Glutamatergic neuron (in vitro differentiated cells): ENCODE measurements around the gene FCRL1. TPM values are rescaled to one million over a fixed set of nuclear protein-coding genes. Genes with fewer than 3 reads are reported as not detected.

Experiments used
- DNase-seq: peaks from one replicate; pipeline ENCODE4 v3.0.0; 2022
- H3K27ac Mint-ChIP-seq: one replicate; pipeline ENCODE4 v1.8.0; 2020; ENCODE audit warnings: mild to moderate bottlenecking, mixed read lengths, inconsistent platforms; ENCODE audit not compliant: unreplicated experiment
- H3K27me3 Mint-ChIP-seq: one replicate; pipeline ENCODE4 v1.8.0; 2020; ENCODE audit warnings: mild to moderate bottlenecking, moderate library complexity, mixed read lengths, inconsistent platforms; ENCODE audit not compliant: unreplicated experiment
- H3K36me3 Mint-ChIP-seq: one replicate; pipeline ENCODE4 v1.8.0; 2020; ENCODE audit warnings: mild to moderate bottlenecking, mixed read lengths, inconsistent platforms; ENCODE audit not compliant: unreplicated experiment
- H3K4me1 Mint-ChIP-seq: one replicate; pipeline ENCODE4 v1.8.0; 2020; ENCODE audit warnings: mild to moderate bottlenecking, low read depth, mixed read lengths, inconsistent platforms; ENCODE audit not compliant: unreplicated experiment
- H3K4me3 Mint-ChIP-seq: one replicate; pipeline ENCODE4 v1.8.0; 2020; ENCODE audit warnings: mild to moderate bottlenecking, mixed read lengths, inconsistent platforms; ENCODE audit not compliant: unreplicated experiment
- H3K9me3 Mint-ChIP-seq: one replicate; pipeline ENCODE4 v1.8.0; 2020; ENCODE audit warnings: mild to moderate bottlenecking, moderate library complexity, mixed read lengths, inconsistent platforms; ENCODE audit not compliant: unreplicated experiment
- total RNA-seq: library from RNA; stranded (reverse); fragmentation: NEBNext Ultra II Directional; extraction: Animal tissue kit (Norgen Biotek cat#: 25700); gene quantifications from one replicate; pipeline ENCODE4 v1.2.1, GENCODE V29; 2021; ENCODE audit not compliant: unreplicated experiment
- TF ChIP-seq, protein P1 (sequence below): fragments of 200-600 bp; sonication (generic); IDR thresholded peaks from one replicate; pipeline ENCODE4 v1.5.0; 2021; ENCODE audit not compliant: partially characterized antibody, unreplicated experiment

Gene FCRL1
- total RNA-seq, 1 donor from 2014 or later, result not detected

DNA sequence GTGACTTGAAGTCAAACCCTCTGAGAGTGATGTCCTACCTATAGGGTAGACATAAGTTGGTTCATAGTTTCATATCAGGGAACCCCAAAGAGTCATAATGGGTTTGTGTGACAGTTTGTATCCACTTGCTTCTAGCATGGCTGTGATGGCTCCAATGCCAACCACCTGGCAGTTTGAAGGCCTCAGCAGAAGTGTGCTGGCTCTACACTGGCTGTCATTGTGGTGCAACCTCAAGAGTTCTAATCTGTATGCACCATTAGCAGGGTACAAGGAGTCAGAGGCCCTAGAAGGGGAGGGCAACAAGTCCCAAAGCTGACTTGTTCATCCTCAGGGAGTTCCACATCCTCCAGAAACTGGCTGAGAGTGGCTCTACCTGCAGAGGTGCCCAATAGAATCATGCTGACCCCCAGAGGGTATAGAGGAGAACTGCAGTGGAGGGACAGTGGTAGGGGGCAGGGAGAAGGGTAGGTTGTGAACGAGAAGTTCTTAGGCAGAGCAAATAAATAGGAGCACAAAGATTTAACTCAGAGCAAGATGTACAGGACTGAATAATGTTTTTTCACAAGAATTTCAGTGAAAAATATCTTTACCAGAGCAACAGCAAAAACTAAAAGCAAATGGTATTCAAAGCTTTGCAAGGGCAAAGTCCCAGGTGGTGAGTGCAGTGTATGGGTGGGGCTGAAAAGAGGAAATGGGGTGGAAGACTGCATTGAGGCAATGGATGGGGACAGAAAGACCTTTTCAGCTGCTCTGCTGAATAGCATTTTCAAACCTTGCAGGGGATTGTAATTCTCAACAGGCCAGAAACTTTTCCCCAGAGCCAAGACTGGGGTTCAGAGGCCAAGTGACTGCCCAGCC, 46.2 kb downstream of the FCRL1 start:
- Mint-ChIP-seq H3K27ac (no peak overlapping the region), H3K4me3 (no peak overlapping the region)
- DNase-seq, result no peak

DNA sequence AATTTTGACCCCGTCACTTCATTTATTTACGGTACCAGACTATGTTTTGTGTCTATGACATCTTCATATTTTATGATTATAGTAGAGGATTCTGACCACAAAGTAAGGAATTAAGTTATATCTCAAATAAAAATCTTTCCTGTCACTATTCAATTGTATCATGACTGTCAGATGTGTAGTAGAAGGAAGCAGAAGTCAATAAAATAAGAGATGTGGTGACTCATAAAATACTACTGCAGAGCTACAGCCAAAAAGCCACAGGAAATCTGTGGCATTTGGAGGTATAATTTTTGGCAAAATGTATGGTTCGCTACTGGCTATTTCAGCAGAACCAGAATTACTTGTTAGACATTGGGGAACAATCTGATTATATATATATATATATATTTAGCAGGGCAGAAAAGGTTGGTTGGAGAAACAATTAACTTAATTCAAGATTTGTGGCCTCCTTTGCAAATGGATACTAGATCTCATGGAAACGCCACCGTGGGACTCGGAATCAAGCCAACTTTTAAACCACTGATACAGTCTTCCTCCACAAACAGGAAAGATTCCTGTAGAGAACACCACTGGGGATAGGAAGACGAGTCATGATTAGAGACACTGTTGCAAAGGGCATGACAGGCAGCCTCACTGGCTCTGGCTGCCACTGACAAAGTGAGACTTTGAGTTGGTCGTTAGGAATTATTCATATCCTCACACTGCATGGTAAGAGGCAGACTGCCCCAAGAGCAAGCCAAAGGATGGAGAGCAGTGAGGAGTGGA, 48.1 kb downstream of the FCRL1 start:
- Mint-ChIP-seq H3K4me1 (no peaks in the 10 kb centered on the region), H3K27me3 (no peaks in the 10 kb centered on the region), H3K9me3 (no peaks in the 10 kb centered on the region), H3K27ac (no peak overlapping the region), H3K36me3 (no peaks in the 10 kb centered on the region), H3K4me3 (no peak overlapping the region)
- DNase-seq, result no peak
- TF ChIP-seq, protein P1, sequence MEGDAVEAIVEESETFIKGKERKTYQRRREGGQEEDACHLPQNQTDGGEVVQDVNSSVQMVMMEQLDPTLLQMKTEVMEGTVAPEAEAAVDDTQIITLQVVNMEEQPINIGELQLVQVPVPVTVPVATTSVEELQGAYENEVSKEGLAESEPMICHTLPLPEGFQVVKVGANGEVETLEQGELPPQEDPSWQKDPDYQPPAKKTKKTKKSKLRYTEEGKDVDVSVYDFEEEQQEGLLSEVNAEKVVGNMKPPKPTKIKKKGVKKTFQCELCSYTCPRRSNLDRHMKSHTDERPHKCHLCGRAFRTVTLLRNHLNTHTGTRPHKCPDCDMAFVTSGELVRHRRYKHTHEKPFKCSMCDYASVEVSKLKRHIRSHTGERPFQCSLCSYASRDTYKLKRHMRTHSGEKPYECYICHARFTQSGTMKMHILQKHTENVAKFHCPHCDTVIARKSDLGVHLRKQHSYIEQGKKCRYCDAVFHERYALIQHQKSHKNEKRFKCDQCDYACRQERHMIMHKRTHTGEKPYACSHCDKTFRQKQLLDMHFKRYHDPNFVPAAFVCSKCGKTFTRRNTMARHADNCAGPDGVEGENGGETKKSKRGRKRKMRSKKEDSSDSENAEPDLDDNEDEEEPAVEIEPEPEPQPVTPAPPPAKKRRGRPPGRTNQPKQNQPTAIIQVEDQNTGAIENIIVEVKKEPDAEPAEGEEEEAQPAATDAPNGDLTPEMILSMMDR, result no peak

More for the DNA sequence above, 46.2 kb downstream of the FCRL1 start:
- H3K27me3 Mint-ChIP-seq, result no peaks in the 10 kb centered on the region
- no peaks in the 10 kb centered on the region for H3K36me3 Mint-ChIP-seq
- TF ChIP-seq, protein P1, result no peak
- no peaks in the 10 kb centered on the region for H3K9me3 Mint-ChIP-seq
- H3K4me1 Mint-ChIP-seq, result no peaks in the 10 kb centered on the region

DNA sequence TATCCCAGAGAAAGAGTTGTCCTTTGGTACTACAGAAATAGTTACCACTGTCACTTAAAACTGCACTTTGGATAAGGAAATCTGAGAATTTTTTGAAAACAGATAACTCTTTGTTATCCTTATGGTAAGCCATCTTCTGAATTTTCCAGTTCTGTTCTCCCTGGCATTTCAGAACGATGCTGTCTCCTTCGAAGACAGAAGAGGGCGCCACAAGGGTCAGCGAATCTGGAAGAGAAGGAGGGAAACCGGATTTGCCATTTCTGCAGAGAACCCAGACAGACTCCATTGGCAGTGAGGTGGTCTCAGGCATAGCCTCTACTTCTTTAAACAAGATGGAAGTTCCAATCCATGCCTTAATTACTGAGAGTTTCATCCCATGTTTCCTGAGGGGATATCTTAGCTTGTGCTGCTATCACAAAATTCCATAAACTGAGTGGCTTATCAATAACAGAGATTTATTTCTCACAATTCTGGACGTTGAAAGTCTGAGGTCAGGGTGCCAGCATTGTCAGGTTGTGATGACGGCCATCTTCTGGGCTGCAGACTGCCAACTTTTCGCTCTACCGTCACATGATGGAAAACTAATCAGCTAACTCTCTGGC, 49.4 kb downstream of the FCRL1 start:
- DNase-seq, result no peak
- no peaks in the 10 kb centered on the region for H3K36me3 Mint-ChIP-seq
- H3K27ac Mint-ChIP-seq, result no peak overlapping the region
- no peaks in the 10 kb centered on the region for H3K4me1 Mint-ChIP-seq
- no peak overlapping the region for H3K4me3 Mint-ChIP-seq
- TF ChIP-seq, protein P1, result peak; percentile 17
- H3K9me3 Mint-ChIP-seq, result no peaks in the 10 kb centered on the region
- no peaks in the 10 kb centered on the region for H3K27me3 Mint-ChIP-seq

DNA sequence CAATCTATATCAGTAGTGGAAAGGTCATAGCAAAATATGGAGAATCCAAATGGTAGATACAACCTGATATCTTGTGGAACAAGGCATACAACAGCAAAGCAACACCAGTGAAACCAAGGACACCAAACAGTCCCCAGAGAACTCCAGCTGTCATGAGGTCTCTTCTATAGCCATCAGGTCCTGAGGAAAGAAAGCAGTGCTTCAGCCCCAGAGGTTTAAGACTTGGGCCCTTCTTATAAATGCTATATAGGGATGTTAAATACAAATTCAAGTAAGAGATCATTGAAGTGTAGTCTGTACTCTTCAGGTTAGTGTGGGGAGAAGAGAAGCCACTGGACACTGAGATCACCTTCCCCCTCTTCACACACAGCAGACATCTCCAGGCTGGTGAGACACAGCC, 53.1 kb downstream of the FCRL1 start:
- DNase-seq, result no peak
- TF ChIP-seq, protein P1, result no peak

More for the DNA sequence above, 53.1 kb downstream of the FCRL1 start:
- Mint-ChIP-seq H3K4me3 (no peak overlapping the region), H3K36me3 (no peaks in the 10 kb centered on the region), H3K9me3 (no peaks in the 10 kb centered on the region), H3K27me3 (no peaks in the 10 kb centered on the region), H3K27ac (no peak overlapping the region), H3K4me1 (no peaks in the 10 kb centered on the region)
